ENCODE measurements around the gene CLEC16A. TPM values are rescaled to one million over a fixed set of nuclear protein-coding genes. Genes with fewer than 3 reads are reported as not detected.
A peak's percentile ranks its signal among the peaks of the same experiment; 100 is the strongest.
"Not testable (repeated sequence)": the region's sequence is repeated elsewhere in the genome, so short reads cannot be mapped to it uniquely, and the experiment has no call there.

CLEC16A gene
- polyA plus RNA-seq, 3 donors = 24.2 to 26.8 (median 24.9) TPM

DNA sequence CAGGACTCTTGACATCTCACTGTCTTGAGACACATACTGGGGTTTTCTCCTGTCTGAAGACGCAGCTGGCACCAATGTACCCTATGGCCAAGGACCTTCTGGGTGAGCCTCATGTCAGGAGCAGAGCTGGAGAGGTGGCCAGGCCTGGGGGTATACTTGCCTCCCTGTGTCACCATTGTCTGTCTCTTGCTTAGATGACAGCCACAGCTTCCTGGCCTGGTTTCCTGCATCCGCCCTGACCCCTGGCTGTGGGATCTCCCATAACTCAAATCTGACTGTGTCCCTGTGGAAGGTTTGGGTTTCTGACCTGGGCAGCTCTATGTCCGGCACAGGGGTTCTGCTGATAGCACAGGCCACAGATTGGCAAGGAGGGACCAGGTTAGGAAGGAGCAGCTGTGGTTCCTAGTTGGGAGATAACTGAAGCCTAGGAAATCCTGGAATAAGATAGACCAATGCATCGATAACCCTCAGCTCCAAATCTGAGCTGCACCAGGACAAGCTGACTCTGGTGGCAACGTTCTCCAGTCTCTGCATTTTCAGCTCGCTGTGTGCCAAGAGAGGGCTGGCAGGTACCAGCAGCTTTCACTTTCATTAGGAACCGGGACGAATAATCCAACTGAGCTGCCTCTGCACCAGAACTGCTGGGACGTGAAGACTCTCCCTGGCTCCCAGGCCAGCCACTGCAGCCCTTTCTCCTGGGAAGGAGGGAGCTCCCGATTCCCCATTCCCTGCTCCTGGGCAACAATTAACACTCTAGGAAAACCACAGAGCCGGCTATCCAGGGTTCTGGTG lies 7.1 kb upstream of the CLEC16A start:
- DNase-seq (ENCODE audit: extremely low read depth in 1 of 11, low read depth in 9 of 11, low spot score in 4 of 11) = no peak

DNA sequence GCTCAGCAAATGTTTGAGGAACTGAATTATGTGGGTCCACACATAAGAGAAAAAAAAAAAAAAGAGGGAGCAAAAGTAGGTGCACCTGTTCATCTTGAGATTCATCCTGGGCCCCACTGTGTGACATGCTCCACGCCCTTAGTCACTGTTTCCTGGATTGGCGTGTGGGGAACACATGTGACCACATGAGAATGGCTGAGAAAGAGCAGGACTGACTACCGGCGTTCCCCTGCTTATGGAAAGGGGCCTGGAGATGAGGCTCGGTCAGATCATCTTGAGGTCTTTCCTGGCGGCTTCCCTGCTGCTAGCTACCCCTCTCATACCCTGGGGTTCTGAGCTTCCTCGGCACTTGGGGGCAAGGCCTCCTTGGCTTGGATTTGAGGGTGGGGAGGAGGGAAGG lies 6.0 kb upstream of the CLEC16A start:
- no peak for DNase-seq (ENCODE audit: extremely low read depth in 1 of 11, low read depth in 9 of 11, low spot score in 4 of 11)

DNA sequence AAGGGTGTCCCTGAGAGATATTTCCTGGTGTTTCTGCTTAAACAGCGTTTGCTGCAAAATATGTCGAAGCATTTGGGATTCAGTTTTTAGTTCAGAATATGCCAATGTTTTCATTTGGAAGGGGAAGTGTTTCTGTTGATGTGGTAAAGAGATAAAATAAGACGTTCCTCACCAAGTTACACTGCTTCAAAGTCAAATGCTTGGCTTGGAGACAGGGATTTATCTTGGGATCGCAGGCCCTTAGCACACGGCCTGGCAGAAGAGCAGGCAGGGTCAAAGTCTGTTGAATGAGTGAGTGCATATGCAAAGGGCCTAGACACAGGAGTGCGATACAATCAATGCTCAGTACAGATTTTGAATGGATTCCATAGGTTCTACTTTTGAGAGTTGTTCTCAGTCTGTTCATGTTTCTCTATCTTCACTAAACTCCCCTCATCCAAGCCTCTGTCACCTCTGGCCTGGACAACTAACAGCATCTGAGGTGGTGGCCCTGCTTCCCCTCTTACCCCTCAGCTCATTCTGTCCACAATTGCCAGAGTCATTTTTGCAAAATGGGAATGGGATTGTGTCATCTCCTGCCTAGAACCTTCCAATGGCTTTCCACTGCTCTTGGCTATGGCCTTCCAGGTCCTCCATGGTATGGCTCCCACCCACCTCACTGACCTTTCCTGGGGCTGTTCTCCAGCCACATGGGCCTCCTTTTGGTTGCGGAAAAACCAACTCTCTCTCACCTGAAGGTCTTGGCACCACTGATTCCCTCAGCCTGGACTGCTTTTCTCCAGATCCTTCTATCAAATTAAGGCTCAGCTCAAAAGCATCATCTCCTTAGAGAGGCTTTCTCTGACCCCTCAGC lies 5.3 kb upstream of the CLEC16A start:
- no peak for DNase-seq (ENCODE audit: extremely low read depth in 1 of 11, low read depth in 9 of 11, low spot score in 4 of 11)

DNA sequence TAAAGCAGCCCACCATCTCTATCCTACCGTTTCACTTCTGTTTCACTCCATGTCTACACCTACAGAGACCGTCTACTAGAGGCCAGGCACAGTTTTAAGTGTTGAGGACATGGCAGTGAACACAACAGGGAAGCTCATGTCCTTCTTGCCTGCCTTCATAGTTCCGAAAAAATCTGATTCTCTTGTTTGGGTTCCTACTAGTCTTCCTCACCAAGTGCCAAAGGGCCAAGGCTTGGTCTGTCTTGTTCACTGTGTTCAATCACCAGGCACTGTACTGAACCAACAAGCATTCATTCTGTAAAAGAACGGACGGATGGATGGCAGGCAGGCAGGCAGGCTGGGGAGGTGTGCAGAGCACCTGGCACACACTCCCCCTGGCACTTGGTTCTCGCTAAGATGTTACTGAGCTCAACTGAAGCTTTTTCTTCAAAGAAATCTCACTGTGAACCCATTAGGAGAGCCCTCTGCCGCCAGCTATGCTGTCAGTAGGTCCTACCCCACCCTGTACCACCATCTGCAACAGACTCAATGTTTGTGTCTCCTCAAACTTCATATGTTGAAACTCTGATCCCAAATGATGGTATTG lies 4.6 kb upstream of the CLEC16A start:
- DNase-seq (ENCODE audit: extremely low read depth in 1 of 11, low read depth in 9 of 11, low spot score in 4 of 11) = no peak

DNA sequence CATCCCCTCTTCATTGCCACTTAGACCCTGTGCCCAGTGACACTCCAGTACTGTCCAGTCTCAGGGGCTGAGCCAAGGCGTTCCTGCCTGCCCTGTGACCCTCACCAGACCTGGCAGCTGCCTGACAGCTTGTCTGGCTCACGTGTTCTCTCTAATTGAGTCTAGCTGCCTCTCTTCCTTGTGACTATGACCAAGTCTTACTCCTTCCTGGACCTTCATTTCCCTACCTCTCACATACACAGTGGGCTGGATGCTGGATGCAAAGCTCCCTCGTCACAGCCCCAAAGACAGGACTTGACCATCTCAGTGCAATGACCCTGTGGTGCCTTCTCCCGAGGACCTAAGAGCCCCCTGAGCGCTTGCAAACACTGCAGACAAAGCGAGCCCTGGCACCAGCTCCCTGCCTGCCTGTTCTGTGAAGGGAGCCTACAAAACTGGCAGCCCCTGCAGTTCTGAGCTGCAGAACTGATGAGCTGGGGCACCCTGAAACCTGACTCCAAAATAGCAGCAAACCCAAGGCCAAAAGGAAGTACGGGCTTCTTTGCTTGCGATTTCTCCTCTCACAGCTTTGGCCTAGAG lies 3.8 kb upstream of the CLEC16A start:
- DNase-seq (ENCODE audit: extremely low read depth in 1 of 11, low read depth in 9 of 11, low spot score in 4 of 11) = no peak

DNA sequence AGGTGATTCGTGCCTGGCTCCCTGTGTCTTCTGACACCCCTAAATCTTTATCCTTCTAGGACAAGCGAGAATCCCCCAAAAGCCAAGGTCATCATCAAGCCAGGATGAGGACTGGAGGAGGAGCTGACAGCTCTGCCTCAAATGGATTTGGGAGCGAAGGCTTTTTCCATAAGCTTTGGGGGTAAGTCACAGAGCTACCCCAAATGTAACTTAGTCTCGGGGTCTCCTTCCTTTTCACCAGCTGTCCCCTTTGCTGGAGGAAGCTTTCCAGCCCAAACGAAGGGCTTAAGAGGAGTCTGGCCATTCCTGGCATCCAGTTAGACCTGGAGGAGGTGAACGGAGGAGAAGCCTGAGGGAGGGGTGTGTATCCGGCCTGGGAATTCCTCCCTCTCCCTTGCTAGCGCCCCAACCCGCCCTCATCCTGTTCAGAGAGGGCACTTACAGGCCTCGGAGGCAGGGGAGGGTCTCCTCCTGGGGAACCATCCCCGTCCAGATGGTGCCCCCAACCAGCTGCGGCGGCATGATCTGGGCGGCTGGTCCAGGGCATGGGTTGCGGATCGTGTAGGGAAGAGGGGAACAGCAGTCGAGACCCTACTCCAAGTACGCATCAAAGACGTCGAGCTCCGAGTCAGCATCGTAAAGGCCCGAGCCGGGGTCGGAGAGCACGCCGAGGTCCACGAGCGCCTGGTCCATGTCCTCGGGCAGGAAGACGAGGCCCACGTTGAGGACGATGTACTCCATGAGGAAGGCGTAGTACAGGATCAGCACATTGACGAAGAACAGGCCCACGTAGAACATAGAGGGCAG lies 3.0 kb upstream of the CLEC16A start:
- DNase-seq (ENCODE audit: extremely low read depth in 1 of 11, low read depth in 9 of 11, low spot score in 4 of 11) = no peak

DNA sequence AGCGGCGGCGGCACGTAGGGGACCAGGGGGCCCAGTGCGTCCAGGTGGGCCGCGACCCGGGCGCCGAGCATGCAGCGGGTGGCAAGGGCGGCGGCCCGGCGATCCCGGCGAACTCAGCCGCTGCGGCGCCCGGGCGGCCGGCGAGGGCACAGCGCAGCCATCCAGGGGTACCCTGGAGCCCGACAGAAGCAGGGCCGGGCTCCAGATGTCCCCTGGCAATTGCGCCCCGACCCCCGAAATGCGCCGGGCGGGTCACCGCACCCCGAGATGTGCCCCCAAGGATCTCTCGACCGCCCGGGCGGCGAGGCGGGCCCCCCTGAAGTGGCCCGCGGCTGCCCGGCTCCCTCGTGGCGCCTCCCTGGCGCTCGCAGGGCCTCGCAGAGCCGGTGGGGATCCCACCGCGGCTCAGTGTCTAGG lies 2.4 kb upstream of the CLEC16A start:
- DNase-seq (ENCODE audit: extremely low read depth in 1 of 11, low read depth in 9 of 11, low spot score in 4 of 11) = not testable (repeated sequence)

DNA sequence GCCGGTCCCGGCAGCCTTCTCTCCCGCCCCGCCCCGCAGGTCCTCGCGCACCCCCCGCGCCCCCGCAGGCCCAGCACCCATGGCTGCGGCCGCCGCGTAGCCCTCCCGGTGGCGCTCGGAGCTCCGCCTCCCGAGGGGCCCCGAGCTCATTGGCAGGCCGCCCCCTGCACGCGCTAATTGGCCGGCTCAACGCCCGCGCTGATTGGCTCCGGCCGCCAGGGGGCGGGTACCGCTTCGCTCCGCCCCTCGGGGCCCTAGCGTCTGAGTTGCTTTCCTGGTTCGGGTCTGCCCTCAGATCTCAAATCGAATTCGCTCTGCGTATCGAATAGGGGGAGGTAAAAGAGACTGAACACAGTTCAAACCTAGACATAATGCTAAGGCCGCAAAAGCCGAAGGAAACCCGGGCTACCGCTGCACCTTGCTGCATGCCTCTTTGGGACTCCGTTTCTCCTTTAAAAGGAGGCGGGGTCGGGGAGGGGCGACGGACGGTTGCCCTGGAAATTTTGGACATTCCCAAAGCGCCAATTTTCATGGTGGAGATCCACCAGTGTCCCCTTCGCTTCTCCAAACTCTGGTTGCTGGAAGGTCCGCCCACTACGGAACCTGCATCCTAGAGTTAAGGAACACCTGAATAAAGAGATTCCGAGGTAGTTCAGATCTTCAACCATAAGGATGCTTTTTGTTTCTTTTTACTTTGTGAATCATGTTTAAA lies 1.9 kb upstream of the CLEC16A start, which contains the start of gene DEXI:
DEXI (minus strand) TSS at position 117 of the 712 bp plus-strand sequence. CDS start 463 bp downstream, outside the sequence.
- peak; percentile 74 to 92 (median 87) for DNase-seq (ENCODE audit: extremely low read depth in 1 of 11, low read depth in 9 of 11, low spot score in 4 of 11)

DNA sequence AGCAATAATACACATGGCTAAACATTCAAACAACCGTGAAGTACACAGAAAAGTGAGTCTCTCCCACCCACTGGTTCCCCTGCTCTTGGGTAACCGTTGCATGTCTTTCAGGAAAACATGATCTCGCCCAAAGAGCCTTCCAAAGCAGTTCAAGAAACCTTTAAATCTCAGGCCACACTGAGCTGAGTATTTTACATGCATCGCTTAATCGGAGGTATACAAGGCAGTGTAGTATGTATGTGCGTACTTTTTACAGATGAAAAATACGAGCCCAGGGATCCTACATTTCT lies 1.4 kb upstream of the CLEC16A start:
- no peak for DNase-seq (ENCODE audit: extremely low read depth in 1 of 11, low read depth in 9 of 11, low spot score in 4 of 11)

DNA sequence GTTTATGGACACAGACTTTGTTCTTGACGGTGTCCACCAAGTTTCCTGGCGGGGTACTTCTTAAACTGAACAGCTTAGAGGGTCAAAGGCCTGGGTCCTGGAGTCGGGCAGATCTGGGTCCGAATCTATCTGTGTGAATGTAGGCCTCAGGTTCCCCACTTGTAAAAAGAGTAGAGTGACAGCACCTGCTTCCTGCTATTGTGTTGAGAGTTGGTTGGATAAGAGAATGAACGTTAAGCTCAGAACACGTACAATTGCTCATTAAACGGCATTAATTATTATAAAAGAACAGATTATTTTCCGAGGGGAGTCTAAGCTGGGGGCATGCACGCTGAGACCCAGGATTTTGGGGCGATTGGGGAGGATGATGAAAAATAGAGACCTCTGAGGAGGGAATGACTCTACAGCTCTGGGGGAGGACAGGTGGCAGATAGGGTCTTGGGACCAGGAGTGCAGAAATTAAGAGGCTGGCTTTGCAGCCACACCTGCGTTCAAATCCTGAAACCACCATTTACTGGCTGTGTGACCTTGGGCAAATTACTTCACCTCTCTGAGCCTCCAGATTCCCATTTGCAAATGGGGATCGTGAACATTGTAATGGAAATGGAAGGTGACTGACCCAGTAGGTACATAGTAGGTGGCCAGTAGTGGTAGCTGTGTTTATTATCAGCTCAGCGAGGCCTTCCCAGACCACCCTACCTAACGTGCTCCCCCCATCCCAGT lies 862 bp downstream of the CLEC16A start:
- DNase-seq (ENCODE audit: extremely low read depth in 1 of 11, low read depth in 9 of 11, low spot score in 4 of 11) = no peak

DNA sequence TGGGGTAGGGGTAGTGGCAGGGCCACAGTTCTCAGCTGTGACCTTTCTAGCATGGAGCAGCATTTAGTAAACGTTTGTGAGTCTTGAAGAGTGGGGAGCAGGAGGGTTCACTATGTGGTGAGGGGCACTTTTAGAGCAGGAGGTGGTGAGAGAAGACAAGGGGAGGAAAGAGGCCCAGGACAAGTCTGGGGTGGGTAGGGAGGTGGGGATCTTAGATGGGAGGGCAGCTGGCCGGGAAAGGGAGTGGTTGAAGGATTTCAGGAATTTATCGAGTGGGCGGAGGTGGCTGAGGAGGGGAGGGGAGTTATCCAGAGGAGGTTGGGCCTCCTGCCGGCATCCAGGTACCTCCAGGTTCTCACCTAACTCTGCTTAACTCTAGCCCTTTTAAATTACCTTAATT lies 1.9 kb downstream of the CLEC16A start:
- DNase-seq (ENCODE audit: extremely low read depth in 1 of 11, low read depth in 9 of 11, low spot score in 4 of 11) = peak in 1 of 11 donors; percentile 32

DNA sequence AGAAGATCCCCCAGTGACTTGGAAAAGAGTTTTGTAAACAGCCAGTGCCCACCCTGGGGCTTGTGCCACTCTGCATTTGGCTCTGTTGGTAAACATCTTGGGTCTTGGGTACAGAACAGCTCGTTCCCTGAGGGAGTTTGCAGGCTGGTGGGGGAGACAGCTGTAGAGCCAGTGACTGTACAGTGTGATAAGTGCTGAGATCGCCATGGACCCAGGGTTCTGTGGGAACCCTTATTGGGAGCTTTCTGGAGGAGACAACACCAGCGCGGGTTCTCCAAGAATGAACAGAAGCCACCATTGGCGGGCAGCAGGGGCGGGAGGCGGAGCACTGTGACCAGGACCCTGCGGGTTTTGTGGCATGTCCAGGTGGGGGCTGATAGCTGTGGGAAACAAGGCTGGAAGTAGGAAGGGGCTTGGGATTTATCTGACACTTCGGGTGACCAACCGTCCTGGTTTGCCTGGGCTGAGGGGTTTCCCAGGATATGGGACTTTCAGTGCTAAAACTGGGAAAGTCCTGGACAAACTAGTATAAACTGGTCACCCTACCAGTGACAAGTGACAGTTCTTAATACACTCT lies 2.9 kb downstream of the CLEC16A start:
- DNase-seq (ENCODE audit: extremely low read depth in 1 of 11, low read depth in 9 of 11, low spot score in 4 of 11) = no peak

DNA sequence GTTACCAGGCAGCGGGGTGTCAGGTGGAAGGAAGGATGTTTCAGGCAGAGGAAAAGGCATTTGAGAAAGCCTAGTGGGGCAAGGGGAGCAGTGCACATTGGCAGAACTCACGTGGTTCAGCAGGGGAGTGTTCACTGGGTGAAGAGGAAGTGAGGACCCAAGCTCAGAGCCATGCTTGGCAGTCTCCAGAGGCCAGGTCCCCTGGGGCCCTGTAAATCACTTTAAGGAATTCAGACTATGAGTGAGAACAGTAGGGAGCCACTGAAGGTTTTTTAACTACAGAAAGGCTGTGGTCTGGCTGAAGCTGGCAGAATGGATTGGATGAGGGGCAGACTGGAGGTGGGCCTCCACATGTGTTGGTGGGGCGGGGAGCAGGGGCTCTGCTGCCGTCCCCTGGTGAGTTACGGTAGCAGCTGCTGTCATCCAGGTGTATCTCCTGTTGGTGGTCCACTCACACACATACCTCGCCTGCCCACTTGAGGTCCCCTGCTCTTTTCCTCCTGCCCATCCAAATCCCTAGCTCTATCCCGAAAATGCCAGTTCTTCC lies 5.1 kb downstream of the CLEC16A start:
- no peak for DNase-seq (ENCODE audit: extremely low read depth in 1 of 11, low read depth in 9 of 11, low spot score in 4 of 11)

DNA sequence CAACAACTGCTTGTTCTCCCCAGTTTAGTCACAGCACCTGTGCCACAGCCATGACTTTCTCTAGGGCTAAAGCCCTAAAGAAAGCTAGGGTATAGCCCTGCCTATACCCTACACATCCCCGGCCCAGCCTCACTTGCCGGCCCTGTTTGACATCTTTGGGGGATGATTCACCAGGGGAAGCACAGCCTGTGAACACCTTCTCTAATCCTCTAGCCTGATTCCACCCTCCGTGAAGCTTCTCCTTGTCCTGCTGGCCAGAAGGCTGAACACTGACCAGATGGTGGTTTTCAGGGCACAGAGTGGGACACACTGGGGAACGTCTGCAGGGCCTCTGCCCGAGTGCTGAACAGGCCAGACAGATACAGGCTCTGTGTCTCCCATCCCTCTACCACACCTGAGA lies 6.0 kb downstream of the CLEC16A start:
- DNase-seq (ENCODE audit: extremely low read depth in 1 of 11, low read depth in 9 of 11, low spot score in 4 of 11) = no peak

DNA sequence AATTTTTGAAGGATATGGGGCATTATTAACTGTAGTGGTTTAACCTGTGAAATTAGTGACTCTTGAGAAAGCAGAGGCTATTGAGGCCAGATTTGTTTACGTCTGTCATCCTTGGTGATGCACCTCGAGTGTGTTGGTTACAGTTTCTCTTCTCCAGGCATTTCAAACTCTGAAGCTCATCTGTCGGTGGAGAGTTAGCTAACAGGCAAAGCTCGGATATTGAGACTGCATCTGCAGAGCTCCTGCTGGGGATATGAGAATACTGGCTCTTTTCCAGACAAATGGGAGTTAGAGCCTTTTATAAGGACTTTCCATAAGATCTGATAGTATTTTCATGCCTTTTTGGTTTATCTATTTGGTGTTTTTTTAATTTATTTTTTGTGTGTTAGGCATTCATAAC lies 6.7 kb downstream of the CLEC16A start:
- no peak for DNase-seq (ENCODE audit: extremely low read depth in 1 of 11, low read depth in 9 of 11, low spot score in 4 of 11)

DNA sequence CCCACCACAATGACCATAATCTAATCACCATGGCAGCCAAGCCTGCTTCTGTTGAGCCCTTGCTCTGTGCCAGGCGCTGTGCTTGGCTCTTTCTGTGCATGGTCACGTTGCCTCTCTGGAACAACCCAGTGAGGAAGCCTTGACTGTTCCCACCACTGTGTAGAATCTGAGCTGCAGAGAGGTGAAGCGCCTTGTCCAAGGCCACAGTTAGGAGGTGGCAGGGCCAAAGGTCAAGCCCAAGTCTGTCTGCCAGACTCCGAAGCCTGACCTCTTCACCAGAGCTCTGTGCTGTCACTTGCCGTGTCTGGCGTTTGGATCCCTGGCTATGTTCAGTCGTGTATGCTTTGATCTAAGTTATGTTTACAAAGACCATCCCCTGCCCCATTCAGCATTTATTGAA lies 10.5 kb downstream of the CLEC16A start:
- no peak for DNase-seq (ENCODE audit: extremely low read depth in 1 of 11, low read depth in 9 of 11, low spot score in 4 of 11)
